KG1 (cell line): ENCODE measurements around the gene PTOV1.

ENCODE experiments used
- DNase-seq: peaks from one replicate; lab custom pipeline; 2025; lab: John Stamatoyannopoulos, UW

The PTOV1 gene

DNA sequence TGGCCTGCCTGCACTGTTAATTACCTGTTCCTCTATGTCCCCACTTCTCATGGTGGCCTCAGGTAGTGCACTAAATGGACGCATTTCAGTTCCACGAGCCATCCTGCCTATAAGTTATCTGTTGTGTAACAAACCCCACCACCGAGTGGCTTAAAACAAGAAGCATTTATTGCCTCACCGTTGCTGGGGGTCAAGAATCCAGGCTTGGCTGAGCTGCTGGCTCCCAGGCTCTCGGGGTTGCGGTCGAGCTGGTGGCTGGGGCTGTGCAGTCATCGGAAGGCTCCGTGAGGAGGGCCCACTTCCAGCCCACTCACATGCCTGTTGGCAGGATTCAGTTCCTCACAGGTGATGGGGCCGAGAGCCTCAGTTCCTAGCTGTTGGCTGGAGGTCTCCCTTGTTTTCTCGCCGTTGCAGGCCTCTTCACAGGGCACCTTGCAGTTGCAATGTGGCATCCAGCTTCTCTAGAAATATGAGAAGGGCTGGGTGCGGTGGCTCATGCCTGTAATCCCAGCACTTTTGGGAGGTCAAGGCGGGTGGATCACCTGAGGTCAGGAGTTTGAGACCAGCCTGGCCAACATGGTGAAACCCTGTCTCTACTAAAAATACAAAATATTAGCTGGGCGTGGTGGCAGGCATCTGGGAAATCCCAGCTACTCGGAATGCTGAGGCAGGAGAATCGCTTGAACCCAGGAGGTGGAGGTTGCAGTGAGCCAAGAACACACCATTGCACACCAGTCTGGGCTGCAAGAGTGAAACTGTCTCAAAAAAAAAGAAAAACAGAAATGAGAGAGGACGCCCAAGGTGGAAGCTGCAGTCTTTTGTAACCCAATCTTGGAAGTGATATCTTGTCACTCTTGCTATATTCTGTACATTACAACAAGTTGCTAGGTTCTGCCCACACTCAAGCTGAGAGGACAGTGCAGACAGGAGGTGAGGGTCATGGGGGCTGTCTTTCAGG is 6.5 kb upstream of the PTOV1 start:
- DNase-seq, result no peak

DNA sequence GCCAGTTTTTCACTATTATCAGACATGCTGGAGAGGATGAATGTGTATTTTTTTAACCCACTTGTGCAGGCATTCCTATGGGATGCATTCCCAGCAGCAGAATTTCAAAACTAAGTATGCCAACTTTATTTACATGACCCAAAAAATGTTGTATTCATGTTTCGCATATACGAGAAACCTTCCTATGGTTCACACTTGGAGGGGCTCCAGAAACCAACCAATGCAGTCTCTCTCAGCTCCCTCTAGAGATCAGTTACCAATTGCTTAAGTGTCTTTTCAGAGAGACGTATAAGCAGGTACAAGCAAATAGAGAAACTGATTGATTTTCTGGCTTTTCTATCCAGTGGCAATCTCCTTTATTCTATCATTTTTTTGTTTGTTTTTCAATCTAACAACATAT is 5.5 kb upstream of the PTOV1 start:
- no peak for DNase-seq

DNA sequence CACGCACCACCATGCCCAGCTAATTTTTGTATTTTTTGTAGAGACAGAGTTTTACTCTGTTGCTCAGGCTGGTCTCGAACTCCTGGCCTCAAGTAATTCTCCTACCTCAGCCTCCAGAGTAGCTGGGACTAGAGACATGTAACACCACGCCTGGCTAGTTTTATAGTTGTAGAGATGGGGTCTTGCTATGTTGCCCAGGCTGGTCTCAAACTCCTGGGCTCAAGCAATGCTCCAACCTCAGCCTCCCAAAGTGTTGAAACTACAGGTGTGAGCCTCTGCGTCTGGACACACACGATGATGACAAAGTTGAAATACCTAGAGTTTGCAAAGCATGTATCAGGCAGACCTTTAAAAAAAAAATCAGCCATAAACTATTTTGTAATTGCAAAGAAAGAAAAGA is 4.6 kb upstream of the PTOV1 start:
- no peak for DNase-seq

DNA sequence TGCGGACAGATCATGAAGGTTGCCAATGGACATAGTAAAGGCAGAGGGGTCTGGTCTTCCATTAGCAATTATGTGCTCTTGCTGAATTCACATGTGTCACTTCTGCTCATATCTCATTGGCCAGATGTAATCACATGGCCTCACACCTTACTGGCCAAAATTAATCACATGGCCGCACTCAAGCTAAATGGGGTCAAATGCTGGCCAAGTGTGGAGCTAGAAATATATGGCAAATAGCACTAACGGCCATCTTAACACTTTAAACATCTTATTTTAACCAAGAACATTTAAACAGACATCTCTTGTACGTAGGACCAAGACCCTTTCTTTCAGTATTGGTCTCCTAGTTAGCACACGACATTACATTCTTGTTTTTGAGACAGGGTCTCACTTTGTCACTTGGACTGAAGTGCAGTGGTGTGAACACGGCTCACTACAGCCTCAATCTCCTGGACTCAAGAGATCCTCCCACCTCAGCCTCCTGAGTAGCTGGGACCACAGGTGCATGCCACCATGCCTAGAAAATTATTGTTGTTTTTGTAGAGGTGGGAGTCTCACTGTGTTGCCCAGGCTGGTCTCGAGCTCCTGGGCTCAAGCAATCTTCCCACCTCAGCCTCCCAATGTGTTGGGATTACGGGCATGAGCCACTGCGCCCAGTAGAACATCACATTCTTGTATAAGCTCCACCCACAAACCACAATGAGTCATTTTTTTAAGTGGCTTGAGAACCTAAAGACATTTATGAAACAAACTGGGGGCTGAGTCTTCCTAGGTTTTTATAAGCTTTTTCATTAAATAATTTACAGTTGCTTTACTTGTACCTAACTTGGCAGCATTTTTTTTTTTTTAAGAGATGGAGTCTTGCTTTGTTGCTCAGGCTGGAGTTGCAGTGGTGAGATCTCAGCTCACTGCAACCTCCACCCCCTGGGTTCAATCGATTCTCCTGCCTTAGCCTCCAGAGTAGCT is 2.9 kb upstream of the PTOV1 start:
- DNase-seq, result no peak

DNA sequence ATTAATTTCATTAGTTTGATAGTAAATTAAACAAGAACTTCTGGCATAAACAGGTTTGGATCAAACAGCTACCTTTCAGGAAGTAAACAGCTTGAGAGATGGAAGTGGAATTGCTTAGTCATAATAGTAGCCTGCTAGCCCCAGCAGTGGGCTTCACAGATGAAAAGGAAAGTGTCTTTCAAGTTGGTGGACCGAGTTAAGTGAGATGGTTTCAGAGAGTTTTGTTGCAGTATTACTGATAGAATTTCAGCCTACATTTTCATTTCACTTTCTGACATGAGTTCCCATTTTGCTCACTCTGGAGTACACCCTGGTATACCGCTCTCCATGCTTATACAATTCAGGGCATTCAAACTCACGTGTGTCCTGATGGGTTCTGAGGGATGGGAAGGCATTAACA is 2.0 kb upstream of the PTOV1 start:
- no peak for DNase-seq

DNA sequence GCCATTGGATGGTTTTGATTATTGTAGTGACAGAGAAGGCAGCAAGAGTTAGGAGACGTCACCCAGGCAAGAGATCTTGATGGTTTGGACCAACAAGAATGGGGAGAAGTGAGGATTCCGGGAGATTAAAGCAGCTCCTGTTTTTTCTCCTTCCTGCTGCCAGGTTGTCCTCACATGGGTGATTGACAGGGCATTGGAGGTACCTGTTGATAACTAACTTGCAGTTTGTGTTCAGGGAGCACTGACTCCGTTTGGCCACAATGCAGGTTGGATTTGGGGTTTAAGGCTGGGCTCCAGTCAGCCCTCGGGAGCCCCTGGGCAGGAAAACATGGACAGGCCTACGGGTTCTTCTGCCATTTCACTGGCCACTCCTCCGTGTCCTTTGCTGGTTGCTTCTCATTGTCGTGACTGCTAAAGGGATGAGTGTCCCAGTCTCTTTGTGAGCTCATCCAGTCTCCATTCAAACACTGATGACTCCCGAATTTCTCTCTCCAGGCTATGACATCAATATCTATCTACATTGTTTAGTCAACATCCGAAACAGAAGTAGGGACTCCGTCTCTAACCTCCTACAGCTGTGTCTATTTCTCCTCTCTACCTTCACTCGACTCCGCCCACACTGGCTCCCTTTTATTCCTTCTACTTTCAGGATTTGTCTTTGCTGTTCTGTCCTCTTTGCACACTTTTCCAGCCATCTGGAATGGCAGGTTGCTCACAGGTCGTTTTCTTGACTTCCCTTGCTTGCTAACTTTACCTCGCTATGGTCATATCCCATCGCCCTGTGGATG is 1.3 kb upstream of the PTOV1 start:
- no peak for DNase-seq

DNA sequence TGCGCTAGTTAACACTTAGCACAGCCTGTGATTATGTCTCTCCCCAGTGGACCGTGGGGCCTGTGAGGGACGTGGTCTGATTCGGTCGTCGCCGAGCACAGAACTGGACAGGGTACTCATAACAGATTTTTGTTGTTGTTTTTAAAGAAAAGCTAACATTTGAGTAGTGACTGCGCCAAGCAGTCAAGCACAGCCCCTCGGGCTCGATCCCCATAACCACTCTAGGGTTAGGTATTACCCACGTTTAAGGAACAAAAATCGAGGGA is 805 bp upstream of the PTOV1 start:
- DNase-seq, result no peak

DNA sequence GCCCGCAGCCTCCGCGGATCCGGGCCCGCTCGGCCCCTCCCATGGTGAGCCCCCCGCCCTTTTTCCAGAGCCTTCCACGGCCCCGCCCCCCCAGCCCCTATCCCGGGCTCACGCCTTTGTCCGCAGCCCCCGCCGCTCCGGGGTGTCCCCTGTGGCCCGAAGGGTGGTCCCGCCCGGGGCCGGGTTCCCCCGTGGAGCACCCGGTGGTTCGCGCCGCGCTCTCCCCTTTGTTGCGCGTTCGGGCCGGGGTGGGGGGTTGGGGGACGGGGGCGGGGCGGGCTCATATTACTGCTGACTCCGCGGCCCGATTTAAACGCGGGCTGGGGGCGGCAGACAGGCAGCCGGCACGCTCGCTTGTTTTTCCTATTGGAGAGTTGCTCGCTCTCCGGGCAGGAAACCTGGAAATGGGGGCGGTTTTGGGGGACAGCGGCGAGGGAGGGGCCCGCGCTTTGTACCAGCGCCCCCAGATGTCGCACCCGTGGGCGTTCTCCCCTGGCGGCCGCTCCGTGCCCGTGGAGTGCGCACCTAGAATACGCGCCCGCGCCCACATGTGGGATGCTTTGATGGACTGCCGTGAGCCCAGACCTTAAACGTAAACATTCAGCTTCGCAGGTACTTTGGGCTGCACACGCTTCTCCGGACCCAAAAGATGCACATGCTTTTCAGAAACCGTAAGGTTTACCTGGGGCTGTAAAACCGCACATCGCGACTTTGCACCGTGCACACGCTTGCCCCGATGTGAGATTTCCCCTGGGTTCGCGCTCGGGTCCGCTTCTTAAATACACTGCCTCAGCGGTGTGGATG is 699 bp downstream of the PTOV1 start:
- no peak for DNase-seq

DNA sequence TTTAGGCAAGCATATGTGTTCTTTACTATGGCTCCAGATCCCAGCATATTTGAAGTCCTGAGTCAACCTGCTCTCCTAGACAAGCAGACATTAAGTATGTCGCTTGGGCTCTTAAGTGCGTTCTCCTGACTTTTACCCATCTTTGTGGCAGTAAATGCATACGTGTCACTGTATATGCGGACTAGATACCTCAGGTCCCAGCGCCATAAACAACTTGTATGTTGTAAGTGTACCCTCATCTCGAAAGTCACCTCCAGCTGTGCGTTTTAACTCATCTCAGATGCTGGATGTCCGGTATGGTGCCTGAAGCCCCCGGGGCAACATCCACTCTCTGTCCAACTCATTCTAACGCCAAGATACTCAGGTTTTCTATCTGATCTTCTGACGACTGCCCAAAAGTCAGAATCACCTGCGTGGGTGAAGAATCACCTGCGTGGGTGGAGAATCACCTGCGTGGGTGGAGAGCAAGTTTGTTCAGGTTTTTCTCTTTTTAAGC is 1.7 kb downstream of the PTOV1 start:
- DNase-seq, result no peak

DNA sequence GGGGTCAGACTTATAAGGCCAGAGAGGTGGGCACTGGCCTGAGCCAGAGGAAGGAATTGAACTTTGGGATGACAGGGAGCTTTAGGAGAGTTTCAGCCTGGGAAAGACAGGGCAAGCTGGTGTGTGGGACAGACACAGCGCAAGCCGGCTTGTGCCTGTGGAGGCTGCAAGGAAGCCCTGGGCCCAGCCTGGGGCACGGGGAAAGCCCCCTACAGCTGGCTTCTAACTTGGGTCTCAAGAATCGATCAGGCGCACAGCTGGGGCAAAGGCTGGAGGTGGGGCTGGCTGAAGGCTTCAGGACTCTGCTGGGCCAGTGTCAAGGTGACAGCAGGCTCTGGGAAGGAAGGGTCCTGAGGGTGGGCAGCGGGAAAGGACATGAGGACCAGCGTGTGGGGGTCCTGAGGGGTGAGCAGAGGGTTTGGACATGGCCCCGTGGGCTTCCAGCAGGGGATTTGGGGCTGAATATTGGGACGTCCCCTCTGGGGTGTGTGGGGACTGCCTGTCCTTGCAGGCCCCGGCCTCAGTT is 3.0 kb downstream of the PTOV1 start:
- no peak for DNase-seq

DNA sequence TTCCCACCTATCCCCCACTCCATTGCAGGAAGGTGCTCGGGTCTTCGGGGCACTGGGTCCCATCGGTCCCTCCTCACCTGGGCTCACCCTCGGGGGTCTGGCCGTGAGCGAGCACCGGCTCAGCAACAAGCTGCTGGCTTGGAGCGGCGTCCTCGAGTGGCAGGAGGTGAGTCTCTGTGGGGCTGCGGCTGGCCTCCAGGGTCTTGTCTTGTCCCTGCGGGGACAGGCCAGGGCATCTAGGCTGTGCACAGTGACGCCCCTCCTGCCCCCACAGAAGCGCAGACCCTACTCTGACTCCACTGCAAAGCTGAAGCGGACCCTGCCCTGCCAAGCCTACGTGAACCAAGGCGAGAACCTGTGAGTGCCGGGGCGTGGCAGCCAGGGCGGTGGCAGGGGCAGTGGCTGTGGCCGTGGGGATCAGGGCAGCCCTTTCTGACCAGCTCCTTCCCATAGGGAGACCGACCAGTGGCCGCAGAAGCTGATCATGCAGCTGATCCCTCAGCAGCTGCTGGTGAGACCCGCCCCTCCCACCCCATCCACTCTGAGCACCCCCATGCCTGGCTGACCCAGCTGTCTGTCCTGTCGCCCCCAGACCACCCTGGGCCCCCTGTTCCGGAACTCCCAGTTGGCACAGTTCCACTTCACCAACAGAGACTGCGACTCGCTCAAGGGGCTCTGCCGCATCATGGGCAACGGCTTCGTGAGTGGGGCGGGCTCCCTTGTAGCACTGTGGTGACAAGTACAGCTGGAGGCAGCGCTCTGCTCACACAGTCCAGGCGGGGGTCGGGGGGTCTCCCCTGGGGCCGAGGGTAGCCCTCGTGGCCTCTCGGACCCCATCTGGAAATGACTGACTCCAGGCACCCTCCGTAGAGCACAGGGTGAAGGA is 3.7 kb downstream of the PTOV1 start:
- no peak for DNase-seq

DNA sequence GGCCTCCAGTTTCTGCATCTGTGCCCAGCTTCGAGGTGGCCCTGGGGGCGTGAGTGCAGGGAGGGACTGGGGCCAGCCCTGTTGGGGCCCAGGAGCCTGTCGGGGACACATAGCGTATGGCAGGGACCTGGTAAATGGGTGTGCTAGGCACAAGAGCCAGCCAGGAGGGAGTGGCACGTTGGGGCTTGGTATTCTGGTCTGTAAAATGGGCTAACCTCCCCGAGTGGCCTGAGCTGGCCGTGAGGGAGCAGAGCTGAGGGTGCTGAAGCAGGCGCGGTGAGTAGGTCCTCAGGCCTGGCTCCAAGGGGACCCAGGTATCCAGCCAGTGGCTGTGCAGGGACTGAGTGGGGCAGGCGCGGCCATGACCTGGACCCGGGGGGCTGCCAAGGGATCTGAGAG is 4.3 kb downstream of the PTOV1 start:
- no peak for DNase-seq

DNA sequence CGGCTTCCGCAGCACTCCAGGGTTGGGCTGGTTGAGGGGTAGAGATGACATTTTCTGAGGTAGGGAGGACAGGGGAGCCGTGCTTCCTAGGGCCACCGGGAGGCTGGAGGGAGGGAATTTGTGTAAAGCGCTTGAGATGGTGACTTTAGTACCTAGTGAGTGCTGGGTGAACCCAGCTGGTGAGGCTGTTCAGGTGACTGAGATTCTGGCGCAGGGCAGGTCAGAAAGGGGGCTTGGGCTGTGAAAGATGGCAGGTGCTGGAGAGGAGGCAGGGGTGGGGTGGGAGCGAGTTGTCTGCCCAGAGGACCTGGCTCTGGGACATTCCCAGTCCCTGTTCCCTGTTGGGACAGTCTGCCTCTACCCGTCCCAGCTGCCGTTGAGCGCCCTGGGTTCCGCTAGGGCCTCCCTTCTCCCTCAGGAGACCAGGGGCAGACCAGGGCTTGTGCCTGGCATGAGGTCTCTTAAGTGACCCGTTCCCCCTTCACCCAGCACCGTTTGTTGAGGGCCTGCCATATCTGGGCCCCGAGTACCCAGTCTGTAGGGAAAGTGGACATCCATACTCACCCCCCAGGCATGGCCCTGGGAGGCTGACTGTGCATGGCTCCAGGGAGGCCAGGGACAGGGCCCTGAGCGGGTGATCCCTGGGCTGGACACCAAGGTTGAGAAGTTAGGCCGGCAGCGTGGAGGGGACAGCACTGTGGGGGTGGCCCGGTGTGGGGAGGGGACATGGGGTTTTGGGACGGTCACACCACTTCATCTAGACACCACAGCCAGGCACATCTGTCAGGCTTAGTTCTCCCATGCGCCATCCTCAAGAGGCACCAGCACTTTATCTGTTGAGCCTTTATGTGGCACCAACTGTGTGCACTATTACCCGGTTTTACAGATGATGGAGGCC is 5.0 kb downstream of the PTOV1 start:
- DNase-seq, result no peak

DNA sequence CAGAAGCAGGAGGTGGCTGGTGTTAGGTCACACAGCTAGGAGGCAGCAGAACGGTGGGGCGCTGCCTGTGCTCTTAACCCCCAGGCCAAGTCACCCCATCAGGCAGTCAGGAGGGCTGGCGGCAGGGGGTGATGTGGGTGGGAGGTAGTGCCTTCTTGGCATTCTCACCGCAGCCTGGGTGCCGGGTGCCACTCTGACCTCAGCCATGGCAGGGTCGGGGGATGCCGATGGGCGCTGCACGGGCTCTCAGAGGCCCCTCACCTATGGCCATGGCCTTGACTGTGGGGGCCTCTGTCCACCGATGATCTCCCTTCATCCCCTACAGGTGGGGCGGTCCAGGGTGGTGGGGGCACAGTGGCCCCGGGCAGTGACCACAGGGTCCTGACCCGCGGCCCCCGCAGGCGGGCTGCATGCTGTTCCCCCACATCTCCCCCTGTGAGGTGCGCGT is 5.6 kb downstream of the PTOV1 start:
- no peak for DNase-seq

DNA sequence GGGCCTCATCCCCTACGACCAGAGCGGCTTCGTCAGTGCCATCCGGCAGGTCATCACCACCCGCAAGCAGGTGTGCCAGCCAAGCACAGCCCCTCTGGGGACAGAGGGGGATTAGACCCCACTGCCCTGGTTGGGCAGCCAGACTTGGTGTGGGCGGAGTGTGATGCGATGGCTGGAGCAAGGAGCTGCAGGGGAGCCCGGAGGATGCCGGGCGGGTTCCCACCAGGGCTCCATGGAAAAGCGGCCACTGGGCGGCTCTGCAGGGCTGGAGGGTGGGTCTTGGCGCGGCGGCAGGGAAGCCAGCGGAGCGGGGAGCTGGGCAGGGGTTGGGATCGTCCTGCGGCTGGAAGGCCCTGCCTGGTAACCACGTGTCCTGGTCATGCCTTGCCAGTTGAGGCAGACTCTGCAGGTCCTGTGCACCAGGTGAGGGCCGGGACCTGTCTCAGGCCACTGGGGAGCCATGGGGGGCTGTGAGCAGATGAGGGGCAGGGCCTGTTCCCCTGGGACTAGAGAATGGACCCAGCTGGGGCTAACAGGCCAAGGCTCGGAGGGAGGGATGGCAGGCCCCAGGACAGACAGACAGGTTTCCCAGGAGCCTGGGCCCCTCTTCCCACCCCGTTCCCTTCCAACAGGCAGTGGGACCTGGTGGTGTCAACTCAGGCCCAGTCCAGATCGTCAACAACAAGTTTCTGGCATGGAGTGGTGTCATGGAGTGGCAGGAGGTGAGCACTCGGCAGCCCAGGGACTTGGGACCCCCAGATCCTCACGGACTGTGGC is 6.3 kb downstream of the PTOV1 start:
- DNase-seq, result no peak

DNA sequence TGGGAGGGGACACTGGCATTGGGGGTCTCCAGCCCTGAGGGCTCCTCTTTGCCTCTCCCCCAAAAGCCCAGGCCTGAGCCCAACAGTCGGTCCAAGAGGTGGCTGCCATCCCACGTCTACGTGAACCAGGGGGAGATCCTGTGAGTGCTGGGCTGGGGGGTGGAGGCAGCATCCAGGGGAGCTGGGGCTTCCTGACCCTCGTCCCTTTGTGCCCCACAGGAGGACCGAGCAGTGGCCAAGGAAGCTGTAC is 6.8 kb downstream of the PTOV1 start:
- DNase-seq, result no peak

DNA sequence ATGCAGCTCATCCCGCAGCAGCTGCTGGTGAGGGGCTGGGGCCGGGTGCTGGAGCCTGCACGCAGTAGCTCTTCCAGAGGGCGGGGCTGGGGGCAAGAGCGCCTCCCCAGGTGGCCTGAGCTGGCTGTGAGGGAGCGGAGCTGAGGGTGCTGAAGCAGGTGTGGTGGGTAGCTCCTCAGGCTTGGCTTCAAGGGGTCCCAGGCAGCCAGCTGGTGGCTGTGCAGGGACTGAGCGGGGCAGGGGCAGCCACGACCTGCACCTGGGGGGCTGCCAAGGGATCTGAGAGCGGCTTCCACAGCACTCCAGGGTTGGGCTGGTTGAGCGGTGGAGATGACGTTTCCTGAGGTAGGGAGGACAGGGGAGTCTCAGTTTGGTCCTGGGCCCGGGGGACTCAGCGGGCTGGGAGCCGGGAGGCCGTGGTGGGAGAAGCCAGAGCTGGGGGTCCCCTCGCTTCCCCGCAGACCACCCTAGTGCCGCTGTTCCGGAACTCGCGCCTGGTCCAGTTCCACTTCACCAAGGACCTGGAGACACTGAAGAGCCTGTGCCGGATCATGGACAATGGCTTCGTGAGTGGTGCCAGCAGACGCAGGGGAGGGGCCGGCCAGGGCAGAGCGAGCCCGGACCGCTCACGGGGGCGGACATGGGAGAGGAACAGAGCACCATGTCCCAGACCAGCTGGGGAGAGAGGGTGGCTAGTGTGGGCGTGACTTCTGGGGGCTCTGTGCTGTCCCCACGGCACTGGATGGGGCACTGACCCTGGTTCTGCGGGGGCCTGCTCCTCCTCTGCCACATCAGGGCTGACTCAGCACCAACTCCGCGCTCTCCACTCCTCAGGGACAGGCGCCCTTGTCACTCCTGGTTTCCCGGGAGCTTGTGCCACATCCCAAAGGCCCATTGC is 7.4 kb downstream of the PTOV1 start:
- no peak for DNase-seq
